HEK293 (cell line): Measurements from ENCODE around the gene NPAS2.

ENCODE experiments used
- BCL11A ChIP-seq: fragments of 450-650 bp; formaldehyde crosslinking; IDR thresholded peaks from 2 replicates; pipeline ENCODE4 v1.5.1; 2016; ENCODE audit warnings: low read depth, missing biosample characterization, missing genetic modification characterization
- CTCF ChIP-seq: fragments of 450-650 bp; formaldehyde crosslinking; IDR thresholded peaks from 2 replicates; pipeline ENCODE4 v1.5.1; 2016; ENCODE audit warnings: missing biosample characterization, missing genetic modification characterization
- HOXD13 ChIP-seq: sonication (generic); formaldehyde crosslinking; IDR thresholded peaks from 2 replicates; pipeline ENCODE4 v1.8.0; 2022; ENCODE audit warnings: missing genetic modification reagents, borderline replicate concordance
- KLF16 ChIP-seq: fragments of 450-650 bp; formaldehyde crosslinking; IDR thresholded peaks from 2 replicates; pipeline ENCODE4 v1.5.1; 2017; ENCODE audit warnings: missing biosample characterization, missing genetic modification characterization
- KLF17 ChIP-seq: fragments of 450-650 bp; formaldehyde crosslinking; IDR thresholded peaks from 2 replicates; pipeline ENCODE4 v1.5.1; 2016; ENCODE audit warnings: missing biosample characterization, missing genetic modification characterization
- TCF7L2 ChIP-seq: IDR thresholded peaks from 2 replicates; pipeline ENCODE4 v1.6.1; 2011; ENCODE audit warnings: low read depth, mild to moderate bottlenecking, inconsistent platforms, low read length, moderate library complexity, borderline replicate concordance
- ZBTB26 ChIP-seq: fragments of 450-650 bp; formaldehyde crosslinking; optimal IDR thresholded peaks from 2 replicates; pipeline ENCODE3; 2016; ENCODE audit warnings: missing biosample characterization, mild to moderate bottlenecking, missing genetic modification characterization
- ZNF174 ChIP-seq: fragments of 450-650 bp; formaldehyde crosslinking; IDR thresholded peaks from 2 replicates; pipeline ENCODE4 v1.5.0; 2017; ENCODE audit warnings: missing biosample characterization, mild to moderate bottlenecking, missing genetic modification characterization
- ZNF223 ChIP-seq: fragments of 450-650 bp; formaldehyde crosslinking; IDR thresholded peaks from 2 replicates; pipeline ENCODE4 v1.5.1; 2016; ENCODE audit warnings: missing biosample characterization, missing genetic modification characterization
- ZNF24 ChIP-seq: fragments of 450-650 bp; formaldehyde crosslinking; IDR thresholded peaks from 2 replicates; pipeline ENCODE4 v1.5.1; 2016; ENCODE audit warnings: missing biosample characterization, missing genetic modification characterization
- ZNF777 ChIP-seq: fragments of 450-650 bp; formaldehyde crosslinking; IDR thresholded peaks from 2 replicates; pipeline ENCODE4 v1.5.1; 2017; ENCODE audit warnings: missing biosample characterization, missing genetic modification characterization, borderline replicate concordance

DNA sequence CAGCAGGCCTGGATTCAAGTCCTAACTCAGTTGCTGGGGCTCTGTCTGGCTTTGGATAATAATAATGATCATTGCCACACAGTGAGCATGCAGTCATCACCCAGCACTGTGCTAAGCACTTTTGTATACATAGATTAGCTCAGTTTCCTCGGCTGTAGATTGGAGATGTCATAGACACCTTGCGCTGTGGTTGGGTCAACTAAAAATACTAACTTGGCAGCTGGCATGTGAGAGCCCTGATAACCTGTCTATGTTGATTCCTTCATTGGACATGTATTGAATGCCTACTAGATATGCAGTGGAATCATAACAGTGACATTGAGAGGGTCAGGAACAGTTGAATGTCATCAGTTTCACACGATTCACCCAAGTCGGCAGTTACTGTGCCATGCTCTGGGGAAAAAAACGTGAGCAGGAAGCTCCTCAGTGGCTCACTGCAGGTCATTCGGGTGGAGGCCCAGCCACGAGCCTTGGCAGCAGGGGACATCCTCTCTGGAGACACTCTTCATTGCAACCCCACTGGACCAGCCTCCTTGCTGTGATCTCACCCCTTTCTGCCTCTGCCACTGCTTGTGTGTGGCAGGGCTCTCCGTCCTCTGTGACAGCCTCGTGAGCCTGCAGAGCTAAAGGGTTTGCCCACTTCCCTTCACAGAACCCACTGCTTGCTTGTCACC, 85.3 kb downstream of the NPAS2 start:
- TF ChIP-seq CTCF (tag by site-specific recombination) (no peak), ZBTB26 (tag by site-specific recombination) (no peak), TCF7L2 (no peak), HOXD13 (CRISPR knock-in tag) (no peak), BCL11A (no peak), ZNF223 (no peak), ZNF777 (tag by site-specific recombination) (no peak), ZNF174 (tag by site-specific recombination) (no peak), KLF16 (tag by site-specific recombination) (no peak), KLF17 (tag by site-specific recombination) (no peak), ZNF24 (no peak)
